Endothelial cell of umbilical vein (primary cell): Measurements from ENCODE around the gene CTTNBP2. TPM values are rescaled to one million over a fixed set of nuclear protein-coding genes. Genes with fewer than 3 reads are reported as not detected.

ENCODE experiments used
- BruUV-seq: library from RNA; stranded (reverse); fragments of 400-500 nt; replicated peaks from 2 replicates; lab custom pipeline; 2021; lab: Mats Ljungman, UMichigan
- CTCF ChIA-PET: fragments of 300-600, 350-600 bp; sonication (Branson Sonifier 250); formaldehyde crosslinking; loops from one replicate; lab custom pipeline; 2021; ENCODE audit warnings: antibody characterized with exemption, inconsistent platforms; lab: Charles Lee
- POLR2A ChIA-PET: fragments of 300-600, 350-600 bp; sonication (Branson Sonifier 250); formaldehyde crosslinking; loops from one replicate; lab custom pipeline; 2021; ENCODE audit warnings: antibody characterized with exemption, inconsistent platforms; lab: Charles Lee
- DNase-seq: peaks from one replicate; pipeline ENCODE4 v3.0.0-alpha.2; 2011; ENCODE audit warnings: low read depth, low spot score
- FAIRE-seq: peaks from 2 replicates; lab custom pipeline; 2011; peaks lifted over from hg19 to GRCh38; lab: Jason Lieb, UNC
- H2AFZ ChIP-seq: 2 replicates; pipeline ENCODE4 v1.6.0; 2012; ENCODE audit warnings: low read depth, low read length, control low read depth, inconsistent platforms
- H3K27ac ChIP-seq: 2 replicates; pipeline ENCODE4 v1.5.1; 2011; ENCODE audit warnings: low read depth, mild to moderate bottlenecking, control low read depth, low read length, moderate library complexity; ENCODE audit not compliant: insufficient read depth
- H3K27me3 ChIP-seq, 2 experiments: 2 replicates each; pipeline versions ENCODE4 v1.6.0 to v1.6.1; 2011; ENCODE audit warnings: low read length in 2 of 2, mixed read lengths in 1 of 2; ENCODE audit not compliant: control insufficient read depth in 2 of 2, insufficient read depth in 2 of 2
- H3K36me3 ChIP-seq, 2 experiments: 2 replicates in 1 of 2; 3 replicates in 1 of 2; pipeline ENCODE4 v1.5.1; 2011; ENCODE audit warnings: low read length in 2 of 2, mild to moderate bottlenecking in 1 of 2, moderate library complexity in 1 of 2; ENCODE audit not compliant: control insufficient read depth in 2 of 2, insufficient read depth in 2 of 2; ENCODE audit errors: extremely low read depth in 1 of 2
- H3K4me1 ChIP-seq: 3 replicates; pipeline ENCODE4 v1.5.1; 2011; ENCODE audit warnings: mild to moderate bottlenecking, low read length; ENCODE audit not compliant: control insufficient read depth, insufficient read depth; ENCODE audit errors: extremely low read depth
- H3K4me2 ChIP-seq: 2 replicates; pipeline ENCODE4 v1.6.1; 2011; ENCODE audit warnings: low read length, control low read depth, mixed read lengths; ENCODE audit not compliant: insufficient read depth
- H3K4me3 ChIP-seq, 3 experiments: fragments of 200-600 bp in 1 of 3; sonication (generic), shearing (Covaris generic) in 1 of 3; replicated peaks in 1 of 3; 2 replicates each; pipeline ENCODE4 v1.5.1; 2011 to 2016; ENCODE audit warnings: control low read depth in 3 of 3, low read length in 3 of 3, mild to moderate bottlenecking in 2 of 3, inconsistent platforms in 1 of 3, low read depth in 1 of 3, moderate library complexity in 1 of 3; ENCODE audit not compliant: insufficient read depth in 1 of 3
- H3K79me2 ChIP-seq: 2 replicates; pipeline ENCODE4 v1.6.0; 2012; ENCODE audit warnings: low read length, inconsistent platforms; ENCODE audit not compliant: control insufficient read depth, insufficient read depth
- H3K9ac ChIP-seq: replicated peaks from 2 replicates; pipeline ENCODE3; 2011; ENCODE audit warnings: low read length, control low read depth; ENCODE audit not compliant: insufficient read depth; ENCODE audit errors: extremely low read depth
- H3K9me1 ChIP-seq: replicated peaks from 3 replicates; pipeline ENCODE4 v1.6.0; 2011; ENCODE audit warnings: mild to moderate bottlenecking, low read length; ENCODE audit not compliant: control insufficient read depth, insufficient read depth; ENCODE audit errors: extremely low read depth
- H3K9me3 ChIP-seq: replicated peaks from 2 replicates; pipeline ENCODE4 v1.5.1; 2012; ENCODE audit warnings: low read length, inconsistent platforms; ENCODE audit not compliant: control insufficient read depth, insufficient read depth
- H4K20me1 ChIP-seq: replicated peaks from 2 replicates; pipeline ENCODE3; 2011; ENCODE audit warnings: mild to moderate bottlenecking, low read length; ENCODE audit not compliant: control insufficient read depth, insufficient read depth; ENCODE audit errors: extremely low read depth
- CTCF ChIP-seq, 2 donors: IDR thresholded peaks; 1 replicate in 1 of 2; 2 replicates in 1 of 2; pipeline ENCODE4 v1.5.1; 2011; ENCODE audit warnings: low read length in 2 of 2, mild to moderate bottlenecking in 2 of 2, moderate library complexity in 2 of 2, control low read depth in 1 of 2, inconsistent platforms in 1 of 2, low read depth in 1 of 2; ENCODE audit not compliant: insufficient read depth in 1 of 2; ENCODE audit errors: extremely low read depth in 1 of 2
- EZH2 ChIP-seq: IDR thresholded peaks from 2 replicates; pipeline ENCODE4 v1.6.1; 2012; ENCODE audit warnings: borderline replicate concordance, low read depth, mild to moderate bottlenecking, moderate library complexity, low read length, inconsistent platforms; ENCODE audit not compliant: severe bottlenecking
- FOS ChIP-seq: IDR thresholded peaks from 2 replicates; pipeline ENCODE4 v1.6.1; 2011; ENCODE audit warnings: mild to moderate bottlenecking, low read length, moderate library complexity, borderline replicate concordance; ENCODE audit not compliant: insufficient read depth
- GATA2 ChIP-seq: IDR thresholded peaks from 2 replicates; pipeline ENCODE4 v1.7.0; 2011; ENCODE audit warnings: low read depth, mild to moderate bottlenecking, moderate library complexity, mixed read lengths, low read length; ENCODE audit not compliant: insufficient read length, insufficient read depth
- JUN ChIP-seq: IDR thresholded peaks from 2 replicates; pipeline ENCODE4 v1.6.1; 2011; ENCODE audit warnings: borderline replicate concordance, low read depth; ENCODE audit not compliant: insufficient read length, insufficient read depth
- MYC ChIP-seq: IDR thresholded peaks from one replicate; pipeline ENCODE4 v1.6.1; 2011; ENCODE audit warnings: mild to moderate bottlenecking, low read depth, low read length
- POLR2A ChIP-seq: IDR thresholded peaks from 2 replicates; pipeline ENCODE4 v1.6.1; 2012; ENCODE audit warnings: low read depth, mild to moderate bottlenecking, control low read depth, low read length
- POLR2AphosphoS5 ChIP-seq: IDR thresholded peaks from 2 replicates; pipeline ENCODE4 v1.6.1; 2012; ENCODE audit warnings: low read depth, mild to moderate bottlenecking, control low read depth, low read length, moderate library complexity; ENCODE audit not compliant: insufficient read depth
- dilution Hi-C: fragments of 300-500 bp; cut with MboI; formaldehyde crosslinking; loops from one replicate; pipeline ENCODE4 v1.15.0; 2019; ENCODE audit warnings: low sequenced_read_pairs; ENCODE audit not compliant: extremely low pct_ligation_motif_present
- intact Hi-C: fragments of 100-400 bp; cut with micrococcal nuclease; formaldehyde crosslinking; loops from one replicate; pipeline ENCODE4 v1.10.0; 2022
- polyA plus RNA-seq, 4 experiments: library from polyadenylated mRNA; depleted of rRNA in 3 of 4; stranded (reverse) in 3 of 4; unstranded in 1 of 4; fragments of >200 nt; gene quantifications; 2 replicates each; pipeline versions ENCODE4 v1.2.1 to v1.2.3, GENCODE V29; 2011 to 2012; ENCODE audit warnings: missing spikeins in 1 of 4
- total RNA-seq: library from RNA; stranded (reverse); gene quantifications from 2 replicates; pipeline ENCODE4 v1.2.3, GENCODE V29; 2021
- TF ChIP-seq, protein P1 (sequence below): IDR thresholded peaks from 2 replicates; pipeline ENCODE4 v1.6.1; 2011; ENCODE audit not compliant: insufficient read depth, insufficient read length

The CTTNBP2 gene
- total and polyA plus RNA-seq, 2 donors (not counting 3 experiments of a cell fraction or from before 2014, with no cell fraction given) = 0.08 to 0.35 TPM

GRCh38 chr7:117869374-117869773 lies 3.9 kb downstream of the CTTNBP2 start:
- TF ChIP-seq, protein P1, sequence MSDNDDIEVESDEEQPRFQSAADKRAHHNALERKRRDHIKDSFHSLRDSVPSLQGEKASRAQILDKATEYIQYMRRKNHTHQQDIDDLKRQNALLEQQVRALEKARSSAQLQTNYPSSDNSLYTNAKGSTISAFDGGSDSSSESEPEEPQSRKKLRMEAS = no peak
- TF ChIP-seq FOS = no peak
- no peak for TF ChIP-seq POLR2AphosphoS5
- no peak for TF ChIP-seq EZH2
- no peak for TF ChIP-seq POLR2A
- TF ChIP-seq CTCF (IDR thresholded peaks at IDR 0.05; ENCODE audit: extremely low read depth in 1 of 2, insufficient read depth in 1 of 2, low read depth in 1 of 2, low read length in 2 of 2) = no peak
- TF ChIP-seq GATA2 = no peak
- no peak for TF ChIP-seq MYC
- no peak for TF ChIP-seq JUN
- H3K9me1 ChIP-seq = no peaks in the 10 kb centered on the region
- peaks cover 12% of the 10 kb centered on the region for H3K4me1 ChIP-seq
- intact Hi-C loops = no loop called here
- H3K79me2 ChIP-seq = no peaks in the 10 kb centered on the region
- CTCF ChIA-PET = no interaction called here
- FAIRE-seq = no peak
- BruUV-seq = no TSS peak
- H3K9me3 ChIP-seq = no peaks in the 10 kb centered on the region
- no peaks in the 10 kb centered on the region for H3K36me3 ChIP-seq
- H3K4me2 ChIP-seq = no peak overlapping the region
- H3K27ac ChIP-seq = no peak overlapping the region
- H3K4me3 ChIP-seq = no peak overlapping the region
- no peak overlapping the region for H3K9ac ChIP-seq
- POLR2A ChIA-PET = no interaction called here
- H2AFZ ChIP-seq = no peak overlapping the region
- peaks cover 31 to 35% of the 10 kb centered on the region in 2 experiments for H3K27me3 ChIP-seq
- no peak for DNase-seq
- no peaks in the 10 kb centered on the region for H4K20me1 ChIP-seq
- dilution Hi-C loops = no loop called here
